Subcutaneous adipose tissue (tissue), 4 donors: ENCODE results near the gene IL6ST. TPM values are rescaled to one million over a fixed set of nuclear protein-coding genes. Genes with fewer than 3 reads are reported as not detected.

Experiments
- total RNA-seq, 4 donors: library from RNA; depleted of rRNA; stranded (reverse); fragments of >200 nt; gene quantifications; one replicate each; pipeline ENCODE4 v1.1.0, GENCODE V29; 2016
- TF ChIP-seq, protein P1 (sequence below): fragments of 450-650 bp; IDR thresholded peaks from one replicate; pipeline ENCODE4 v1.5.1; 2016; ENCODE audit warnings: low read depth, mild to moderate bottlenecking, control low read depth, antibody characterized with exemption, moderate library complexity

IL6ST gene
- total RNA-seq, 4 donors from 2014 or later, result 445 to 681 (median 552) TPM

DNA sequence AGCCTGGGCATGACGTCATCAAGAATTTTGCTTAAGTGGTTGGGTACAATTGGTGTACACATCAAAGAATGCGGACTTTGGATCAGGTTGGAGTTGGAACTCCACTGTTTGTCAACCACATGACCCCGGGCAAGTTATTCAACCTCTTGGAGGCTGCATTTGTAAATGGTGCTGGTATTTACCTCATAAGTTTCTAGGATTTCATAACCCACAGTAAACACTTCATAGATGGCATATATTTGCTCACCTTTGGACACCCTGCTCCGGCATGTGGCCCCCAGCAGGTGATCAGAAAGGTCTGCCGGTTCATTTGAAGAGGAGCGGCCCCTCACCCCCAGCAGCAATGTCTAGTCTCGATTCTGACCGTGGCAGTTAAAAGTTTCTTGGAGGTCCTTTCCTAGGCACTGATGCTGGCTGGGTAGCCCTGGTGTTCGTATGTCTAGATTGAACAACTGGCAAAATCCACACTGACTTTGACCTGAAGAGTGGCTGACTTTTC lies 60.6 kb downstream of the IL6ST start:
- TF ChIP-seq, protein P1, sequence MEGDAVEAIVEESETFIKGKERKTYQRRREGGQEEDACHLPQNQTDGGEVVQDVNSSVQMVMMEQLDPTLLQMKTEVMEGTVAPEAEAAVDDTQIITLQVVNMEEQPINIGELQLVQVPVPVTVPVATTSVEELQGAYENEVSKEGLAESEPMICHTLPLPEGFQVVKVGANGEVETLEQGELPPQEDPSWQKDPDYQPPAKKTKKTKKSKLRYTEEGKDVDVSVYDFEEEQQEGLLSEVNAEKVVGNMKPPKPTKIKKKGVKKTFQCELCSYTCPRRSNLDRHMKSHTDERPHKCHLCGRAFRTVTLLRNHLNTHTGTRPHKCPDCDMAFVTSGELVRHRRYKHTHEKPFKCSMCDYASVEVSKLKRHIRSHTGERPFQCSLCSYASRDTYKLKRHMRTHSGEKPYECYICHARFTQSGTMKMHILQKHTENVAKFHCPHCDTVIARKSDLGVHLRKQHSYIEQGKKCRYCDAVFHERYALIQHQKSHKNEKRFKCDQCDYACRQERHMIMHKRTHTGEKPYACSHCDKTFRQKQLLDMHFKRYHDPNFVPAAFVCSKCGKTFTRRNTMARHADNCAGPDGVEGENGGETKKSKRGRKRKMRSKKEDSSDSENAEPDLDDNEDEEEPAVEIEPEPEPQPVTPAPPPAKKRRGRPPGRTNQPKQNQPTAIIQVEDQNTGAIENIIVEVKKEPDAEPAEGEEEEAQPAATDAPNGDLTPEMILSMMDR, result no peak

DNA sequence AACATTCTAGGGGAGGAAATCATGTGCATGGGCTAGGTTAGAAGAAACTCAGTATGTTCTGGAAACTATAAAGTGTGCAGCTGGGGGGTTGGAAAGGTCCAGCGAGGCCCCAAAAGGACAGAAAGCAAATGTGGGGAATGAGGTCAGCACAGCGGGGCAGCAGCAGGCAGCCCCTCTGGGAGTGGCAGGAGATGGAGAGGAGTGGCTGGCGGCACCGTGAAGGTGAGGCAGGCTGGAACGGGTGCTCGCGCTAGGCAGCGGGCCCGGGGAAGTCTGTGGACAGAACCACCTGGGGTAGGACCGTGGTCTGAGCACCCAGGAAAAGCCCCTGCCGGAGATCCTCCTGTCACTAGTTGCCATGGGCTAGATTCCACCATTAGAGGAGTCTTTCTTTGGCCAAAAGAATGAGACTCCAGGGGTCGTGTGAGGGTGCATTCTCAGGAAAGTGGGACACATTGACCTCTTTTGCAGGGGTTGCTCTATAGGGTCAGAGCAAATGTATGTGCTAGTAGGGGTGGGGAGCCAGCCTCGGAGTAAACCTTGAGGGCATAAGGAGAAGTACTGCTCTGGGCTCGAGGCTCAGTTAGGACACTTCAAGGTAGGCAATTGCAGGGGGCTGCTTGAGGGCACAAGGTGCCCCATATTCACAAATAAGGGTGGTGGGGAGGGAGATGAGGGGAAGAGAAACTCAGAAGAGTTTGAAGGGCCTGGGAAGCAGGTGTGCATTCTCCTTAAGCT lies 61.2 kb downstream of the IL6ST start:
- TF ChIP-seq, protein P1, result no peak

DNA sequence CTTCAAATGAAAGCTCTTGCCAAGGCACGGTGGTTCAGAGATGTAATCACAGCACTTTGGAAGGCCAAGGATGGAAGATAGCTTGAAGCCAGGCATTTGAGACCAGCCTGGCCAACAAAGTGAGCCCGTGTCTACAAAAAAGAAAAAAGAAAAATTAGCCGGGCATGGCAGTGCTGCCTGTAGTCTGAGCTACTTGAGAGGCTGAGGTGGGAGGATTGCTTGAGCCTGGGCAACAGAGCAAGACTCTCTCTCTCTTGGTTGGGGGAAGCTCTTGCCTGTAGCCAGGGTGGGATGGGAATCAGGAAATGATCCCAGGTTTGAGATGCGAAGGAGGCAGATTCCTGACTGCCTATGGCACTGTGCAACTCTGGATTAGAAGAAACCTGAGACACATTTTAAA lies 62.1 kb downstream of the IL6ST start:
- TF ChIP-seq, protein P1, result no peak

DNA sequence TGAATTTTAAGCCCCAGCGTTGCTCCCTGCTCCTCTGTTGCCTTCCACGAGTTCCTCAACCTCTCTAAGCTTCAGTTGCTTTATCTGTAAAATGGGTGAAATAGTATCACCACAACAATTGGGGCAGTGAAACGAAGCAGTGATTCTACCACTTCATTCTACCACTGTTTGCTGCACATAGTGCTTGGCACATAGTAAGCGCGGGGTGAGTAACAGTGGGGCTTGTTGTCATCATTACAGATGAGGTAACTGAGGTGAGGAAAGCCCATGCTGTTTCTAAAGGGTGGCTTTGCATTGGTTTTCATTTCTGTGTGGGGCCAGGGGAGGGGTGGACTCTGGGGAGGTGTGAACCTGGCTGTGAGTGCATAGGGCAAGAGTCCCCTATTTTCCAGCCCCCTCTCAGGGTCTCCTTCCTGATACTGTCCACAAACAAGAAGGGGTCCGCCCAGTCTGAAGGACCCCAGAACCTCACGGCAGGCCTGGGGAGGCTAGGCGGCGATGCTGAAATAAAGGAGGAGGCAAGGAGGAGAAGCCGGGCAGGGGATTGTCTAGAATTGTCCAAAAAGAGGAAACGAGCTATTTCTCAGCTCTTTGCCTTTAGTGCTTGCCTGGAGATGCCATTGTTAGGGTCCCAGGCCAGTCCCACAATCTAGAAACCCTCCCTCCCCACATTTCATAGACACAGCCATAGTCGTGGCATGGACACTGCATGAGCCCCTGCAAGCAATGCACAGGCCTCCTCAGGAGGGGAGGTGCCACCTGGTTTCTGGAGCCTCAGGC lies 65.6 kb downstream of the IL6ST start:
- TF ChIP-seq, protein P1, result no peak

DNA sequence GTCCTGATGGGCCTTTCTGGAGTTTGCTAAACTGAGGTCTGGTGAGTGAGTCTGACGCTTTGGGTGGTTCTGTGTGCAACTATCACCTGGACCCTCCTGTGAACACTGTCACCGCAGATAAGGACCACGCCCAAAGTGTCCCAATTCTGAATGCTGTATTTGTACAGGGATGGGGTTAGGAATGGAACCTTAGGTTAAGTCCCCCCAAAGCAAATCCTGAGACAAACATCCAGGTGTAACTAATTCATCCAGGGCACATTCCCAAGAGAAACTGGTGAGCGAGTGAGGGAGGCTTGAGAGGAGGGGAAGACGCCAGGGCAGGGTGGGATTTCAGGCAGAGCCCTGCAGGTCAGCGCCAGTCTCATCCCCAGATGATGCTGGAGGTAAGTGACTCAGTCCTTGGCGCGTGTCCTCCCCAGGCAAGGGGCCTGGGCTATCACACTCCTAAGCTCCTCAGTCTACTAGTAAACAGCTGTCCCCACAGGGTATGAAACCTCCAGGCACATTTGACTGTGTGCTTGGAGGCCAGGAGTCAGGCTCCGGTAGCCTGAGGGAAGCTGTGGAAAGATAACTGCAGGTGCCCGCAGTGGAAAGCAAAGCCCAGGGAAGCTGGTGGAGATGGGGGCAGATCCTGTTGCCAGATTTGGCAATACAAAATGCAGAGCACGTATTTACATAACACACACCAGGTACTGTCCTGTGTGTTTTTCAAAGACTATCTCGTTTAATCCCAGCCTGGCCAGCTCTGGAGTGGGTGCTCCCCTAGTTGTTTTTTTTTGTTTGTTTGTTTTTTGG lies 66.7 kb downstream of the IL6ST start:
- TF ChIP-seq, protein P1, result no peak

DNA sequence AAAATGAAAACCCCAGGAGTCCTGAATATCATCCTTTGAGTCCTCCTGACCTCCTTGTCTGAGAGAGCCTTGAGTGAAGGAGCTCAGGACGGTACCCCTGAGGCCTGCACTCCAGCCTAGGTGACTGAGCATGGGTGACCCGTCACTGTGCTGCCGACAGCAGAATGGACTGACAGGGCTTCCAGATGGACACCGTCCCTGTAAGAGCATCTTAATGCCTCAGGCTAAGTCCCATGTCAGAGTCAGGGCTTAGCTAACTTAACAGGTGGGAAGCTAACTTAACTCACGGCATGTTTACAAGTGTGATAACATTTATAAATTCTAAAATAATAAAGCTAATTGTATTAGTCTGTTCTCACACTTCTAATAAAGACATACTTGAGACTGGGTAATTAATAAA lies 68.3 kb downstream of the IL6ST start:
- TF ChIP-seq, protein P1, result no peak
